ENCODE data around the gene IP6K2.
A peak's percentile ranks its signal among the peaks of the same experiment; 100 is the strongest.
"Not testable (repeated sequence)": the region's sequence is repeated elsewhere in the genome, so short reads cannot be mapped to it uniquely, and the experiment has no call there.

IP6K2 gene, protein sequence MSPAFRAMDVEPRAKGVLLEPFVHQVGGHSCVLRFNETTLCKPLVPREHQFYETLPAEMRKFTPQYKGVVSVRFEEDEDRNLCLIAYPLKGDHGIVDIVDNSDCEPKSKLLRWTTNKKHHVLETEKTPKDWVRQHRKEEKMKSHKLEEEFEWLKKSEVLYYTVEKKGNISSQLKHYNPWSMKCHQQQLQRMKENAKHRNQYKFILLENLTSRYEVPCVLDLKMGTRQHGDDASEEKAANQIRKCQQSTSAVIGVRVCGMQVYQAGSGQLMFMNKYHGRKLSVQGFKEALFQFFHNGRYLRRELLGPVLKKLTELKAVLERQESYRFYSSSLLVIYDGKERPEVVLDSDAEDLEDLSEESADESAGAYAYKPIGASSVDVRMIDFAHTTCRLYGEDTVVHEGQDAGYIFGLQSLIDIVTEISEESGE

DNA sequence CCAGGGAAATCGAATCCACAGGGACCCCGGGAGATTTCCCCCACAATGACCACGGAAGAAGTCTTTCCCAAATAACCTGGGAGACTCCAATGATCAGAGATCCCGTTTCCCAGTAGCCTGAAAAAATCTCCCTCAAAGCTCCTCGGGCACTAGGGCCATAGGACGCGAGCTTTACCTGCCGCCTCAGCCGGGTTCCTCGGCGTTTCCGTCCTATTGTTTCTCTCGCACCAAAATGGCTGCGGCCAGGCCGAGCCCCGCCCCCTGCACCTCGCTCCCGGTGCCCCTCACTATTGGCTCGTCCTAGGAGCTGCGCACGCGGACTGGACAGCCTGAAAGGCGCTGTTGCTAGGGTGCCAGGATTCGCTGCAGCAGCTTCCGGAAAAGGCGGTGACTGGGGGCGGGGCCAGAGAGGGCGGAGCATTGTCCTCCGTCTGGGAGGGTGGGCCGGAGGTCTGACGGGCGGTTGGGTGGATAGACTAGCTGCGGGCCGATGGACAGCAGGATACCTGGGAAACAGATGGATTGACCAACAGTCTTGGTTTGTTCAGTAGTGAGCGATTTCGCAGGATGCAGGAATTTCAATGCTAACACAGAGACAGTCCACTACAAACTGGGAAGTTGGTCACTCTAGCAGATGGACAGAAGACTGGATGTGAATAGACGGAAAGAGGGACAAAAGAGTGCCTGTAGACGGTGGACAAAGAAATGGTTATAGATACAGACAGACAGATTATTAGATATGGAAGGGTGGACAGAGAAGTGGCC, at the start of gene IP6K2:
Gene IP6K2 (minus strand): TSS at position 240 of the 765 bp plus-strand sequence. CDS start 21,930 bp downstream, outside the sequence.
- peak; percentile 99 for DNase-seq

DNA sequence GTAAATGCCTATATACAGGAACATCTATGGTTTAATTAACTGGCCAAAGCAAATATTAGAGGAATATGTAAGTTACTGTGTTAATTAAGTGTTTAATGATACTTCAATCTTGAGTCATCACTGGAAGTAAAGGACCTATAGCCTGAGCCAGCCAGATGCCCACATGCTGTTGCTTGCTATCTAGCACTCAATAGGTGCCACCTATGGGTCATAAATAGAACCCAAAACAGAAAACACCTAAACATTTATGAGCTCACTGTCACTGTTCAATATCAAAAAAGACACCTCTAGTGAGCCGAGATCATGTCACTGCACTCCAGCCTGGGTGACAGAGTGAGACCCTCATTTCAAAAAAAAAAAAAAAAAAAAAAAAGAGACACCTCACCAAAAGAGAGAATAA, 48.4 kb upstream of the IP6K2 start:
- DNase-seq: peak; percentile 51

DNA sequence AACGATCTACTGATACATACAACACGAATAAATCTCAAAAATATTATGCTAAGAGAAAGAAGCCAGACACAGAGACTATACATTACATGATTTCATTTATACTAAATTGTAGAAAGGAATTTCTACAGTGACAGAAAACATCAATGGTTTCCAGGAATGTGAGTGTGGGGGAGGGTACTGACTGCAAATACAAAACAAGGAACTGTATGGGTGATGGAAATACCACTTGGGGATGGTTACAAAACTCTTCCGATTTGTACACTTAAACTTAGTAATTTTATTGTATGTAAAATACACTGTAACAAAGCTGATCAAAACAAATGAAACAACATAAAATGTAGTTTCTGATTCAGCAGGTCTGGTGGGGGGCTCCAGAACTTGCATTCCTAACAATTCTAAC, 45.8 kb upstream of the IP6K2 start:
- no peak for DNase-seq

DNA sequence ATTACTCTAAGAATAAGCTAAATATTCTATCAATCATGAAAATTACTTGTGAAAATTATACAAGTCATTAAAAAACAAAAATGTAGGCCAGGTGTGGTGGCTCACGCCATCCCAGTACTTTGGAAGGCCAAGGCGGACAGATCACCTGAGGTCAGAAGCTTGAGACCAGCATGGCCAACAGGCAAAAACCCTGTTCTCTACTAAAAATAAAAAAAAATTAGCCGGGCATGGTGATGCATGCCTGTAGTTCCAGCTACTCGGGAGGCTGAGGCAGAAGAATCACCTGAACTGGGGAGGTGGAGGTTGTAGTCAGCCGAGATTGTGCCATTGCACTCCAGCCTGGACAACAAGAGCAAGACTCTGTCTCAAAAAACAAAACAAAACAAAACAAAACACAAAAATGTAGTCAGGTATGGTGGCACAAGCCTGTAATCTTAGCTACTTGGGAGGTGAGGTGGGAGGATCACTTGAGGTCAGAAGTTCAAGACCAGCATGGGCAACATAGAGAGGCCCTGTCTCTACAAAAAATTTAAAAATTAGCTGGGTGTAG, 43.0 kb upstream of the IP6K2 start:
- not testable (repeated sequence) for DNase-seq

DNA sequence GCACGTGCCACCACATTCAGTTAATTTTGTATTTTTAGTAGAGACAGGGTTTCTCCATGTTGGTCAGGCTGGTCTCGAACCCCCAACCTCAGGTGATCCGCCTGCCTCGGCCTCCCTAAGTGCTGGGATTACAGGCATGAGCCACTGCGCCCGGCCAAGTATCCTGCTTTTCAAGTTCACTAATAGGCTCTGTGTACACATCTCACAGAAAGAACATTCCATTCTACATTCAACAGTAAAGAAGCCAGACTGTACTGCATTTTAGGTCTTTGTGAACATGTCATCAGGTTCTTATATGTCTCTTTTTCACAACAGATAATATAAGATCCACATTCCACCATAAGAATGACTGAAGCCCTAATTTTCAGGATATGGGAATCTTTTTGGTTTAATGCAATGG, 42.5 kb upstream of the IP6K2 start:
- not testable (repeated sequence) for DNase-seq

DNA sequence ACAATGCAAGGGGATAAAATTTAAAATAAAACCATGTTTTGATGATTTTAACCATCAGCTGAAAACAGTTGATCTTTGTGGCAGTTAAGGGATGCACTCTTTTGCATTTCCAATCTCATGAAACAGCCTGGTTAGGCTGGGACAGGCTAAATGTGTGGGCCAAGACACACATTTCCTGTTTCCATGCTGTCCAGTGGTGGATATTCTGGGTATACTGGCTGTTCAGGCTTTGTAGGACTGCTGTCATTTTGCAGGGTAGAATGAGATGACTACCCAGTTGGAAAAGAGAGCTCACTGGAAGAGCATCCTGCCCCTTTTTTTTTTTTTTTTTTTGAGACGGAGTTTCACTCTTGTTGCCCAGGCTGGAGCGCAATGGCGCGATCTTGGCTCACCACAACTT, 42.0 kb upstream of the IP6K2 start:
- no peak for DNase-seq

DNA sequence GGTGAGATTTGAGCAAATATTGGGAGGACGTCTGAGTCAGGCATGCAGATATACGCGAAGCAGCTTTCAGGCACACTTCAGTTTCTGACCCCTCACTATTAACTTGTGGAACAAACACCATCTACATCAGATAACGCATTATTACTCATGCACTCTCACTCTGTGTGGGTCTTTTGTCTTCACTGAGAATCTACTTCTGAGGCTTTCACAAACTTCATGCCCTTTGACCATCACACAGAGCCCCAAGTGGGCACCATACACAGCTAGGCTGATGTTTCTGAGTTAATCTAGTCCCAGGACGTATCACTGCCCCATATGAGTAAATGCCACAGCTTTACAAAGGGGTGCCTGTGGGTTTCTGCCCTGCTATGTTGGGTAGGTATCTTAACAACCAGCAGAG, 39.6 kb upstream of the IP6K2 start:
- no peak for DNase-seq

DNA sequence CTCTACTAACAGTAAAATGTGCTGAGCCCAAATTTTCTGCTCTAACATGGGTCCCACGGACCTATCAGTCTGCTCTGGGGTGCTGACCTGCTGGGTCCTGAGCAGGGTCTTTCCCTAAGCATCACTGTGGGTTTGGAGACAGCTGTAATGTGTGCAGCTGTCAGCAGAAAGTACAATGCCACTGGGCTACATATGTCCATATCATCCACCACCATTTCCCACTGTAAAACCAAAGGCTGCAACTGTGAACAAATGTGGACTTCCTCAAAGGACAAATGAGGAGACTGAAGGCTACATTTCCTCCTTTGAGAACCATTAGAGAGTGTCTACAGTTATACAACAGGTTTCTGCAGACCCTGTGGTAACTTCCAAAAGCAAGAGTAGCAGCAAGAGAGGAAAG, 33.8 kb upstream of the IP6K2 start:
- peak; percentile 11 for DNase-seq

DNA sequence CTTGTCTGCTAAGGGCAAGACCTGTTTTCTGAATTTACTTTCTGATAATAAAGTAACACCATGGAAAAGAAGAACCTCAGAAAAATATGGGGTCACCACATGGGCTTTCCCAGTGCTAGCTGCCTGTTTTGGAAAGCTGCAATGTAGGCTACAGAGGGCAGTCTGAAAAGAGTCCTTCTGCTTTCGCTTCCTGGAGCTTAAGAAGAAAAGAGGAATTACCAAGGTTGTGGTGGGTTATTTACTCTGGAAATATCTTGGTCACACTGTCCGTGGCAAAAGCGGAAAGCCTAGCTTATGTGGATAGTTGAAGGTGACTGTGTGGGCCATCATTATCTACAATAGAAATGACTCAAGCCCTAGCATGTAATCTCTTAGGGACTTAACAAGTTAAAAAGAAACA, 31.7 kb upstream of the IP6K2 start:
- DNase-seq: no peak

DNA sequence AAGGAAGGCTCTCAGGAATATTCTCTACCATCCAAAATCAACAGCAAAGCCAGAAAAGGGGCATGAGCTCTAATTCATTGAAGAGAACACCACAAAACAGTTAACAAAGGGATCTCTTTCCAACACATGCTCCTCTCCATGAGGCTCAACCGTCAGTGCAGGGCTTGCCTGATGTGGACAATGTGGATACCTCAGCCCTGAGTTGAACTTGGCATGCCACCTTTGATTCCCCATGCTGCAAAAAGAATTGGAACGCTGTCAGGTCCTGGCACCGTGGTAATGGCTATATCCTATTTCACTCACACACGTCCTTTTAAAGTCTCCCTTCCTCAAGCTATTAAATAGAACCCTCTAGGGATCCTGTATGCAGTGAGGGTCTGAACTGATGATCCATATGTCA, 30.7 kb upstream of the IP6K2 start:
- no peak for DNase-seq

DNA sequence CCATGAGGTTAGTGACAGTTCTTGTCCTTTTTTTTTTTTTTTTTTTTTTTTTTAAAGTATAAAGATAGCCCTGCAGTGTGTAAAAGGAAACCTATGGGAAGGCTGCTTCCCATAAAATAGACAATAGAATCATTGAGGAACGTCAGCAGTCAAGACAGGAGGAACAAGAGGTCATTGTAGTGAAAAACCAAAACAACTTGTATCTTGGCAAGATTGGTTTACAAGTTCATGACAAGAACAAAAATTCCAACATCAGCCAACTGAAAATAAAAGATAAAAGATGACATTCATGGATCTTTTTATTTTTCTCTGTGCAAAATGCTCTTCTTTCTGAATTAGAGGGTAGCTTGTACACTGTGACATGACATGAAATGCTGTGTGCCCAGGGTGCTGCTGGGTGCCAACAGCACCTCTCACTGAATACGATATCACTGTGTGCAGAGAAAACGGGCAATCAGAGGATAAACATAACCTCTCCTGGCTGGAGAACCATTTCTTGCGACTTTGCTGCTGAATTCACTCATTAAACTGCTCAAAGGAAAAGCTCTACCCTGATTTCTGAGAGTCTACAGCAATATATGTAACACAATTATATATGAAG, 30.1 kb upstream of the IP6K2 start:
- DNase-seq: no peak

DNA sequence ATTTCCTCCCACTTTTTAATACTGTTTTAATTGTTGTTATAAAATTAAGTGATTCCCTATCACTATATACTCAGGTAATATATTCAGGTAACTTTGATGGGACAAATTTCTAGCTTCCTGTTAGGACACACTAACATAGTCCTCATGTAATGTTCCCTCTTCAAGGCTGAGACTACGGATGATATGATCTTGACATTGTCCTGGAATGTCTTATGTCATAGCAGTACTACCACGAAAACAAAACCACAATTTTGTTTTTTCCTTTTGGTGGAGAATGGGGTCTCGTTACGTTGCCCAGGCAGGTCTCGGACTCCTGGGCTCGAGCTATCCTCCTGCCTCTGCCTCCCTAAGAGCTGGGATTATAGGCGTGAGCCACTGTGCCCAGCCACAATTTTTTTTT, 26.8 kb upstream of the IP6K2 start:
- DNase-seq: no peak

DNA sequence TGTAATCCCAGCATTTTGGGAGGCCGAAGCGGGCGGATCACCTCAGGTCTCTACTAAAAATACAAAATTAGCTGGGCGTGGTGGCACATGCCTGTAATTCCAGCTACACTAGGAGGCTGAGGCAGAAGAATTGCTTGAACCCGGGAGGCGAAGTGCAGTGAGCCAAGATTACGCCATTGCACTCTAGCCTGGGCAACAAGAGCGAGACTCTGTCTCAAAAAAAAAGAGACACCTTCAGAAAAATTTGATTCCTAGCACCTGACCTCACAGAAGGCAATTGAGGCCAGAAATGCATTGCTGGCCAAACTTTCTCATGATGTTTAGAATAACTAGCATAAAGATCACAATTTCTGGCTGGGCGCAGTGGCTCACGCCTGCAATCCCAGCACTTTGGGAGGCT, 24.2 kb upstream of the IP6K2 start:
- DNase-seq: not testable (repeated sequence)

DNA sequence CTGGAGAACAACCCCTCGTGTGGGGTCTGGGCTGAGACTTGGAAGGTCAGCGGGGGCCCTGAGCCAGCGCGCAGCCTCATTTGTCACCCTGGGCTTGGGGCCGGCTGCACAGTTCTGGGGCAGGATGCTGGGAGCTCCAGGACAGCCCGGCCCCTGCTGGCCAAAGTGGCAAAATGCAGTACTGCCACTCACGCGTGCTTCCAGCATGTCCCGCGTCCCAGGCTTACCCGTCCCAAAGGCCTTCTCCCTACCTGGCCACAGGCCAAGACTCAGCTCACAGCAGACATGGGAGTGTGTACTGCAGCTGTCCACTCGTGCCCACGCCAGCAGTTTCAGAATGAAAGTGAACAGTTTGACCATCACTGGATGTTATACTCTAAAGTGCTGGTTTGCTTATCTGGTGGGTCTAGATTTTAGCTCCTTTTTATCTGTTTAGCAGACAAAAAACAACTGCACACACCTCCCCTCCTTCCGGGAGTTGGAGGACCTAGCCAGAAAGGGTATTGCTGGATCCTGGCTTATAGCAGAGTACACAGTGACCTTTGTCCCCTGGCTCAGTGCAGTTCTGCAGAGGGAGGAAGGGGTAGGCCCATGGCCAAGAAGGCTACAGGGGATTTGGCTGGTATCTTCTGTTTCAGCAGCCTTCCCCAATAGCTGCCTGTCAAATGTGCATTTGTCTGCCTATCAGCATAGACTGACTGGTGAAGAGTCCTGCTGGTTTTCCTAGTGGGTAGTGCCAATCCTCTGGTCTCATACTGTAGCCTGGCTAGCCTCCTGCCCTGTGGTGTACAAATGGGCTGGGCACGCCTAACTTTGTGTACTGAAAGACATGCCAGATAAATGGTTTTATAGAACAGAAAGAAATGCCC, 23.2 kb upstream of the IP6K2 start:
- DNase-seq: peak; percentile 83

DNA sequence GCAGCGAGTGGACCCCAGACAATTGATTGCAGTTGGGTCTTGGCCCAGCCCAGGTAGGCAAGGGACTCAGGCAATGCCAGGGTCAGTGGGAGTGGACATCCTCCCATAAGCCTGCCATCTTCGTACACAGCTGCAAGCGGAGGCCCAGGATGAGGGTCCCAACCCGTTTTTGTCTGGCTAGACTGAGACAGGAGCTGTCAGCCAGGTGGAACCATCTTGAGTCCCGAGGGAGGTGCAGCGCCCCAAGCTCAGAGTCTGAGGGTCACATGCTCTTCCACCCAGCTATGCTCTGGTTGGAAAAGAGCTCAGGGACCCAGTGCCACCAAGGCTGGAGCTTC, 22.6 kb upstream of the IP6K2 start:
- DNase-seq: no peak

DNA sequence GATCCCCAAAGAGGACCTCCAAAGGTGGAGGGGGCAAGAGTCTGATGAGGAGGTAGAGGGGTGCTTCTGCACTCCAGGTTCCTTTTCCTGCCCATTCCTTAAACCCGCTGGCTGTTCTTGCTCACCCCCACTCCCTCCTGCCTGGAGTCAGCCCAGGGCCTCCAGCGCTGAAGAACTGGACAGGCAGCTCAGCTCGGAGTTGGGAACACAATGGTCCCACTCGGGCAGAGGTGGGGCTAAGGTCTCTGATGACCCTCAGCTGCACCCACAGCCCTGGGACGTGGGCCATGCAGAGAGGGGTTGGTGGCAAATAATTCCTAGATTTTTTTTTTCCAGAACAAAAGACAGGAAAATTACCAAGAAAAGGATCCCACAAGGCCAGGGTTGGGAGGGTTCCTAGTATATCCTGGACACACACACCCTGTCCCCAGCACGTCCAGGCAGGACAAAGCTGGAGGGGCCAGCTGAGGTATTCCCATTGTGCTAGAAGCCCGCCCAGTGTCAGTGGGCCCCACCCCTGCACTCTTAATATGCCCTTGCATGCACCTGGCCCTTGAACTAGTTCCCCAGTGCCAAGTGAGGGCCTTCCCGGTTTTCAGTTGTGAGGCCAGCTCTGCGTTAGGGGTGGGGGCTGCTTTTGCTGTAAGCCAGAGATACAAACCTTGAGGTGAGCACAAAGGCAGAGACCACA, 22.1 kb upstream of the IP6K2 start:
- DNase-seq: no peak

DNA sequence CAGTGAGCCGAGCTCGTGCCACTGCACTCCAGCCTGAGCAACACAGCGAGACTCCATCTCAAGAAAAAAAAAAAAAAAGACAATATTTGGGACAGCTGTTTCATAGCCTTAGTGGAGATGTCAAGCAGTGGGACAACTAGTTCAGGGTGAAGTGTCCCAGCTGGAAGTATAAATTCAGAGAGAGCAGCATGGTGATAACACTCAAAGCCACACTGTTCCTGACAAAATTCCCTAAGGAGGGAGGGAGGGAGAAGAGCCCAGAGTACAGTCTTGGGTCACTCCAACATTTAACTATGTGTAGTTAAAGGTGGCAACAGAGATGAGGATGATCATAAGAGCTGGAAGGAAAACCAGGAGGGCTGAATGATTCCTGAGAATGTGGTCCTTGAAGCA, 21.1 kb upstream of the IP6K2 start:
- no peak for DNase-seq

DNA sequence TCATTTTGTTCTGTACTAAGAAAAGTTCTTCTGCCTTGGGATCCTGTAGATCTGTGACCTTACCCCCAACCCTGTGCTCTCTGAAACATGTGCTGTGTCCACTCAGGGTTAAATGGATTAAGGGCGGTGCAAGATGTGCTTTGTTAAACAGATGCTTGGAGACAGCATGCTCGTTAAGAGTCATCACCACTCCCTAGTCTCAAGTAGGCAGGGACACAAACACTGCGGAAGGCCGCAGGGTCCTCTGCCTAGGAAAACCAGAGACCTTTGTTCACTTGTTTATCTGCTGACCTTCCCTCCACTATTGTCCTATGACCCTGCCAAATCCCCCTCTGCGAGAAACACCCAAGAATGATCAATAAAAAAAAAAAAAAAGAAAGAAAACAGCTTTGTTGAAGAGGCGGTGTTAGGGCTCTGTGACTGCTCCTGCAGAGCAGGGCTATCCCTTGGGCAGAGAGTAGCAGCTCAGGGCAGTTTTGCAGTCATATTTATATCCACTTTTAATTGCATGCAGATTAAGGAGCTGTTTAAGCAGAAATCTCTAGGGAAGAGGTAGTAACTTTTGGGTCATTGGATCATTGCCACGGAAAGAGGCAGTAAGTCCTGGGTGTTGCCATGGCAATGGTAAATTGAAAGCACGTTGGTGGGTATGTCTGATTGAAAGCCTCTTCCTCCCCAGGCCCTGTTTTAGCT, 18.2 kb upstream of the IP6K2 start:
- DNase-seq: not testable (repeated sequence)

DNA sequence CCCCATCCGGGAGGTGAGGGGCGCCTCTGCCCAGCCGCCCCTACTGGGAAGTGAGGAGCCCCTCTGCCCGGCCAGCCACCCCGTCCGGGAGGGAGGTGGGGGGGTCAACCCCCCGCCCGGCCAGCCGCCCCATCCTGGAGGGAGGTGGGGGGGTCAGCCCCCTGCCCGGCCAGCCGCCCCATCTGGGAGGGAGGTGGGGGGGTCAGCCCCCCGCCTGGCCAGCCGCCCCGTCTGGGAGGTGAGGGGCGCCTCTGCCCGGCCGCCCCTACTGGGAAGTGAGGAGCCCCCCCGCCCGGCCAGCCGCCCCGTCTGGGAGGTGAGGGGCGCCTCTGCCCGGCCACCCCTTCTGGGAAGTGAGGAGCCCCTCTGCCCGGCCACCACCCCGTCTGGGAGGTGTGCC, 17.5 kb upstream of the IP6K2 start:
- DNase-seq: not testable (repeated sequence)

DNA sequence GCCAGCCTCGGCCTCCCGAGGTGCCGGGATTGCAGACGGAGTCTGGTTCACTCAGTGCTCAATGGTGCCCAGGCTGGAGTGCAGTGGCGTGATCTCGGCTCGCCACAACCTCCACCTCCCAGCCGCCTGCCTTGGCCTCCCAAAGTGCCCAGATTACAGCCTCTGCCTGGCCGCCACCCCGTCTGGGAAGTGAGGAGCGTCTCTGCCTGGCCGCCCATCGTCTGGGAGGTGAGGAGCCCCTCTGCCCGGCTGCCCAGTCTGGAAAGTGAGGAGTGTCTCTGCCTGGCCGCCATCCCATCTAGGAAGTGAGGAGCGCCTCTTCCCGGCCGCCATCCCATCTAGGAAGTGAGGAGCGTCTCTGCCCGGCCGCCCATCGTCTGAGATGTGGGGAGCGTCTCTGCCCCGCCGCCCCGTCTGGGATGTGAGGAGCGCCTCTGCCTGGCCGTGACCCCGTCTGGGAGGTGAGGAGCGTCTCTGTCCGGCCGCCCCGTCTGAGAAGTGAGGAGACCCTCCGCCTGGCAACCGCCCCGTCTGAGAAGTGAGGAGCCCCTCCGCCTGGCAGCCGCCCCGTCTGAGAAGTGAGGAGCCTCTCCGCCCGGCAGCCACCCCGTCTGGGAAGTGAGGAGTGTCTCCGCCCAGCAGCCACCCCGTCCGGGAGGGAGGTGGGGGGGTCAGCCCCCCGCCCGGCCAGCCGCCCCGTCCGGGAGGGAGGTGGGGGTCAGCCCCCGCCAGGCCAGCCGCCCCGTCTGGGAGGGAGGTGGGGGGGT, 16.9 kb upstream of the IP6K2 start:
- DNase-seq: not testable (repeated sequence)

DNA sequence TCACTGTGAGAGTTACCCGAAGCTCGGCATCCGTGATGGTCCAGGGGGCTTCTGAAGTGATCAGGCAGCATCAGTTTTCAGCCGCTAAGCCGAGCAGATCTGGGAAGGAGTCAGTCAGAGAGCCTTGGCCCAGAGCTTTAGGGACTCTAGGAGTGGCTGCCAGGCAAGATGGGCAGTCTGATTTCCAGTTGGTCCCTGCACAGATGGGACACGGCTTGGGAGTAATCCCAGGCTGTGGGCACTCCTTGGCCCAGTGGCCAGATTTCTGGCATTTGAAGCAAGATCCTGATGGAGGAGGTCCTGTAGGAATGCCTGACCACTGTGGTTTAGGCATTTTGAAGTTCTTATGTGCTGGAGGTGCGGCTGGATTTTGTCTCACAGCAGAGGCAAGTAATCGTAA, 10.5 kb upstream of the IP6K2 start:
- DNase-seq: no peak
